Adrenal gland (tissue), 5 donors: ENCODE measurements around the gene TYMP.

ENCODE experiments used
- CTCF ChIP-seq, 6 experiments: fragments of 450-650 bp in 4 of 6; fragments of 200-600 bp in 2 of 6; sonication (generic) in 1 of 6; IDR thresholded peaks; 1 replicate in 5 of 6; 2 replicates in 1 of 6; pipeline versions ENCODE4 v1.5.1 to v1.8.0; 2016 to 2021; ENCODE audit warnings: antibody characterized with exemption in 6 of 6, mild to moderate bottlenecking in 2 of 6, moderate library complexity in 1 of 6
- POLR2A ChIP-seq, 2 donors: fragments of 450-650 bp; IDR thresholded peaks; one replicate each; pipeline ENCODE4 v1.6.1; 2017; ENCODE audit warnings: antibody characterized with exemption in 2 of 2, mild to moderate bottlenecking in 2 of 2, moderate library complexity in 1 of 2
- donor health status: DM: no; HTN: no; CAD: no.

- no peak for TF ChIP-seq CTCF (IDR thresholded peaks at IDR 0.05)
- TF ChIP-seq POLR2A (IDR thresholded peaks at IDR 0.05): no peak
Observed at GRCh38 chr22:50503475-50504145, 26.2 kb downstream of the TYMP start.
